HFF-Myc (cell line): ENCODE measurements around the gene CALHM1.

Source experiments
- DNase-seq: peaks from one replicate; pipeline ENCODE4 v3.0.0-alpha.2; 2011; ENCODE audit warnings: low read depth; ENCODE audit errors: extremely low read depth
- H3K4me3 ChIP-seq: replicated peaks from 2 replicates; pipeline ENCODE4 v1.5.1; 2011; ENCODE audit warnings: low read depth, mild to moderate bottlenecking, control low read depth, low read length
- TF ChIP-seq, protein P1 (sequence below): IDR thresholded peaks from 2 replicates; pipeline ENCODE4 v1.5.1; 2012; ENCODE audit warnings: mild to moderate bottlenecking, low read depth, low read length, control low read depth; ENCODE audit errors: missing control alignments

The CALHM1 gene

DNA sequence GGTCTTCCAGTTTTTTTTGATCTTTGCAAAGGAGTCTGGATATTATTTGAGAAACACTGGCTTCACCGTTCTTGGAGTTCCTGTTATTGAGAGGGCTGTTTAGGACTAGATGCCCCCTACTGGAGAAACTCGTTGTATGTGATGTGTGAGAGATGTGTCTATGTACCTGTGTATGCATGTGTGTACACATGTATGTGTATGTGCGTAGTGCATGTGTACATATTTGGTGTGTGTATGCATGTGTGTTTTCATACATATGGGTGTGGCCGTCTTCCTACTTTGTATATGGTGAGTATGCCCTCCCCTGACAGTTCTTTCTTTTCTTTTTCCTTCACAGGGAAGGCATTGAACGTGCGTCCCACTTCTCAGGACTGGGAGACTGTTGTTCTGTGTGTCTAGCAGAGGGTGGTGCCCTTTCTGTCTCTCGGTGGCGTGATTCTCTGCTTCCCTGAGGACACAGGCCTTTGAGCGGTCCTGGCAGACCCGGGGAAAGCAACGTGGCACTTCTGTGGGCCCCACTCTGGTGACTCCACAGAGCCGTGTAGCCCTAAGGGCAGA is 23.4 kb upstream of the CALHM1 start:
- DNase-seq: no peak
- TF ChIP-seq, protein P1, sequence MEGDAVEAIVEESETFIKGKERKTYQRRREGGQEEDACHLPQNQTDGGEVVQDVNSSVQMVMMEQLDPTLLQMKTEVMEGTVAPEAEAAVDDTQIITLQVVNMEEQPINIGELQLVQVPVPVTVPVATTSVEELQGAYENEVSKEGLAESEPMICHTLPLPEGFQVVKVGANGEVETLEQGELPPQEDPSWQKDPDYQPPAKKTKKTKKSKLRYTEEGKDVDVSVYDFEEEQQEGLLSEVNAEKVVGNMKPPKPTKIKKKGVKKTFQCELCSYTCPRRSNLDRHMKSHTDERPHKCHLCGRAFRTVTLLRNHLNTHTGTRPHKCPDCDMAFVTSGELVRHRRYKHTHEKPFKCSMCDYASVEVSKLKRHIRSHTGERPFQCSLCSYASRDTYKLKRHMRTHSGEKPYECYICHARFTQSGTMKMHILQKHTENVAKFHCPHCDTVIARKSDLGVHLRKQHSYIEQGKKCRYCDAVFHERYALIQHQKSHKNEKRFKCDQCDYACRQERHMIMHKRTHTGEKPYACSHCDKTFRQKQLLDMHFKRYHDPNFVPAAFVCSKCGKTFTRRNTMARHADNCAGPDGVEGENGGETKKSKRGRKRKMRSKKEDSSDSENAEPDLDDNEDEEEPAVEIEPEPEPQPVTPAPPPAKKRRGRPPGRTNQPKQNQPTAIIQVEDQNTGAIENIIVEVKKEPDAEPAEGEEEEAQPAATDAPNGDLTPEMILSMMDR: peak; percentile 70
- no peak overlapping the region for H3K4me3 ChIP-seq

DNA sequence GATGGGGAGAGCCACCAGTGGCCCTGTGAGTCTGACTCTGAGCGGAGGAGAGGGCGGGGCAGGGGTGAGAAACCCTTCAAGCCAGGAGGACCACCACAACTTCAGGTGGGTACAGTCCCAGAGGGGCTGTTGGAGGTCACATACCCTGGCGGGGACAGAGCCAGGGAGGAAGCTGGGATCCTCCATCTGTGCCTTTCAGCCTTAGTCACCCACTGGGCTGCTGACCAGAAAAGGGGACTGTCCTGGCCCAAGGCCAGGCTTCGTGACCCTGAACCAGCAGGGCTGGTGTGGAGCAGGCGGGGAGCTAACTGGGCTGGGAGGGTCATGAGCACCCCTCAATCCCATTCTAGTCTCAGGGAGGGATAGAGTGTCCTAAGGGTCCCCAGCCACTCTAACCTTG is 21.8 kb upstream of the CALHM1 start:
- no peak overlapping the region for H3K4me3 ChIP-seq
- DNase-seq: no peak
- TF ChIP-seq, protein P1: no peak

DNA sequence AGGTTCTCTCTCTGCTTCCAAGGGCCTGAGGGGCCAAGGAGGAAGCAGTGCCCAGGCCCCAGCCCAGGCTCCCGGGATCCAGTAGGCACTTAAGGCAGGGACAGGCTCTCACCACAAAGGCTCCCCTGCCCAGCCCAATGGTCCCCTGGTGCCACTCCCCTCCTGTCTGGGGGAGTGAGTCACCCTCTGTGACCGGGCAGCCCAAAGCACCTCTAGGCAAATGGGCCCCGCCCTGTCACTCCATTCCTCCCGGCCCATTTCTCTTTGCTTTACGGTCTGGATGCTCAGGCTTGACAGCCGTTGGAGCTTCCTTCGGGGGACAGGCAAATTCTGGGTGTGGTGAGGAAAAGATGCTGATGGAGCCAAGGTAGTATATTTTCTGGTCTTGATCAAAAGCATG is 20.4 kb upstream of the CALHM1 start, which contains the start of gene CALHM3:
CALHM3 (minus strand) TSS at position 106 of the 400 bp plus-strand sequence. CDS start 208 bp downstream, outside the sequence.
- TF ChIP-seq, protein P1: no peak
- no peak within 1 kb of the TSS for H3K4me3 ChIP-seq

DNA sequence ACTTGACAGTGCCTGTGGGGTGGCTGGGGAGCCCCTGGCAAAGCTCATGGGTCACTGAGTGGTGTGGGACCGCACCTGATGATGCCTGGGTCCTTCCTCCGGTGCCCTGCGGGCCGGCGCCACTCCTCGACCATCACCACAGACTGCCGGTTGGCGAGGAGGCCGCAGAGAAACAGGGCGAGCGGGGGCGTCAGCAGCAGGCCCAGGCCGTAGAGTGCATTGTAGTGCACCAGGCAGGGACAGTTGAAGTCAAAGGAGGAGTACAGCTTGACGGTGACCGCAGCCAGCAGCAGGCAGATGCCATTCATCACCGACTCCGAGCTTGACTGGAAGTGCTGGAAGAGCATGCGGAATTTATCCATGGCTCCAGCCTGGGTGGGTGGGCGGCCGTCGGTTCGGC is 20.0 kb upstream of the CALHM1 start:
- H3K4me3 ChIP-seq: no peak overlapping the region
- TF ChIP-seq, protein P1: no peak
- DNase-seq: no peak

More for the DNA sequence above, 20.4 kb upstream of the CALHM1 start, which contains the start of gene CALHM3:
- no peak for DNase-seq

DNA sequence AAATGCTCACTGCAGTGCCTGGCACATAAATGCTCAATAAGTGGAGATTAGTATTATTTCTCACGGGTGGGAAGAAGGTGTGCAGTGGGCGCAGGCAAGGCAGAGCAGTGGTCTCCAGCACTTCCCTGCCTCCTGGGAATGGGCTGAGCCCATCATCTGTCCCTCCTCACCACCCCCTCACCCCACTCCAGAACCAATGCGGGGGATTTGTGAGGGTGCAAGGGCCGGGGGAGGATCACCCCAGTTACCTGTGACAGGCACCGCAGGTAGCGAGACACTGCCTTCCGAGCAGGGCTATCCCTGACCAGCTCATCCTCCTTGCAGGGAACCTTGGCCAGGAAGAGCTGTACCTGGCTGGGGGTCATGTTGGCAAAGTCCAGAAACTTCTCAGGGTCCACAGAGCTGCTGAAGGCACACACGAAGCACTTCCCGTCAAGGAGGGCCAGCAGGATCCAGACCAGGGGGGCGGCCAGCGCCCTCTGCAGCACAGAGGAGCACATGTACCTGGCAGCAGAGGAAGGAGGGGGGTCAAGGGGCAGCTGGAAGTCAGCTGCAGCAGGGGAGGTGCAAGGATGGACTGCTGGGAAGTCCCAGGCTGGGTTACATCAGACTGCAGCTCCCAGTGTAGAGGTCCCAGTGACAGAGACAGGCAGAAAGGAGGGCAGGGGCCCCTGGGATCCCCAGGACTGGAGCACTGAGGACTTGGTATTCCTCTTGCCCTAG is 17.5 kb upstream of the CALHM1 start:
- TF ChIP-seq, protein P1: peak; percentile 29
- DNase-seq: no peak
- H3K4me3 ChIP-seq: no peak overlapping the region

DNA sequence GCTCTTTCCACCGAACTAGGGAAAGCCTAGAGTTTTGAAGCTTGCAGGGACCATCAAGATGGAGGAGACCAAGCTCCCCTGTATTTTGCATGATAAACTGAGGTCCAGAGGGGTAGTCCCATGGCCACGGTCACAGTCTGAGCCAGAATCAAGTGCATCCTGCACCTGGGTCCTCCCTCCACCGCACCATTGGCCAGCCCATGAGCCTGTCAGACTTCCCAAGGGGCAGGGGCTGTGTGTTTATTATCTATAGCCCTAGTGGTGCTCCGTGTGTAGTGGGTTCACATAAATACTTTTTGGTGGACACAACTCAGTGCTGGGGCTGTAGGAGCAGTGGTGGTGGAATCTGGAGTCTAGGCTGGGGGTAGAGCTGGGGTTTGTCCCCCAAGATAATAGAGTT is 16.7 kb upstream of the CALHM1 start:
- H3K4me3 ChIP-seq: no peak overlapping the region
- no peak for DNase-seq
- TF ChIP-seq, protein P1: no peak
